ENCODE results near the gene FAM50B. TPM values are rescaled to one million over a fixed set of nuclear protein-coding genes. Genes with fewer than 3 reads are reported as not detected.

The FAM50B gene
- total and polyA plus RNA-seq, 2 experiments from 2014 or later, result 4.4 to 4.8 TPM

DNA sequence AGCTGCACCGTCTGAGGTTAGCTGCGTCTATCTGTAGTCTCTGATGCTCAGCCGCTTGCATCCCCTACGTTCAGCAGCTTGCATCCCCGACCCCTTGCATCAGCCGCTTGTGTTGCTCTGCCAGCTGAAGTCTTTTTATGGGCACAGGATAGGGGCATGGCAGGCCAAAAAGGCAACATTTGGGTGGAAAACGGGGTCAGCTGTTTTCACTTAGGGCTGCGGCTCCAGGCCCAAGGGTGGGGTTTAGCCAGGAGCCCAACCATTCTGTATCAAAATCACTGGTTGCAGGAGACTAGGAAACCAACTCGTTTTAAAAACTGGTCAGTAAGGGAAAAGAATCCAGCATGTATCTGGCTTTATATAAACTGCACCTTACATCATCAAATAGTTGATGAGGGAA is 49.9 kb downstream of the FAM50B start (continued):
- TF ChIP-seq, protein P1, sequence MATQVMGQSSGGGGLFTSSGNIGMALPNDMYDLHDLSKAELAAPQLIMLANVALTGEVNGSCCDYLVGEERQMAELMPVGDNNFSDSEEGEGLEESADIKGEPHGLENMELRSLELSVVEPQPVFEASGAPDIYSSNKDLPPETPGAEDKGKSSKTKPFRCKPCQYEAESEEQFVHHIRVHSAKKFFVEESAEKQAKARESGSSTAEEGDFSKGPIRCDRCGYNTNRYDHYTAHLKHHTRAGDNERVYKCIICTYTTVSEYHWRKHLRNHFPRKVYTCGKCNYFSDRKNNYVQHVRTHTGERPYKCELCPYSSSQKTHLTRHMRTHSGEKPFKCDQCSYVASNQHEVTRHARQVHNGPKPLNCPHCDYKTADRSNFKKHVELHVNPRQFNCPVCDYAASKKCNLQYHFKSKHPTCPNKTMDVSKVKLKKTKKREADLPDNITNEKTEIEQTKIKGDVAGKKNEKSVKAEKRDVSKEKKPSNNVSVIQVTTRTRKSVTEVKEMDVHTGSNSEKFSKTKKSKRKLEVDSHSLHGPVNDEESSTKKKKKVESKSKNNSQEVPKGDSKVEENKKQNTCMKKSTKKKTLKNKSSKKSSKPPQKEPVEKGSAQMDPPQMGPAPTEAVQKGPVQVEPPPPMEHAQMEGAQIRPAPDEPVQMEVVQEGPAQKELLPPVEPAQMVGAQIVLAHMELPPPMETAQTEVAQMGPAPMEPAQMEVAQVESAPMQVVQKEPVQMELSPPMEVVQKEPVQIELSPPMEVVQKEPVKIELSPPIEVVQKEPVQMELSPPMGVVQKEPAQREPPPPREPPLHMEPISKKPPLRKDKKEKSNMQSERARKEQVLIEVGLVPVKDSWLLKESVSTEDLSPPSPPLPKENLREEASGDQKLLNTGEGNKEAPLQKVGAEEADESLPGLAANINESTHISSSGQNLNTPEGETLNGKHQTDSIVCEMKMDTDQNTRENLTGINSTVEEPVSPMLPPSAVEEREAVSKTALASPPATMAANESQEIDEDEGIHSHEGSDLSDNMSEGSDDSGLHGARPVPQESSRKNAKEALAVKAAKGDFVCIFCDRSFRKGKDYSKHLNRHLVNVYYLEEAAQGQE (IDR thresholded peaks at IDR 0.05; ENCODE audit: unreplicated experiment), result no peak

DNA sequence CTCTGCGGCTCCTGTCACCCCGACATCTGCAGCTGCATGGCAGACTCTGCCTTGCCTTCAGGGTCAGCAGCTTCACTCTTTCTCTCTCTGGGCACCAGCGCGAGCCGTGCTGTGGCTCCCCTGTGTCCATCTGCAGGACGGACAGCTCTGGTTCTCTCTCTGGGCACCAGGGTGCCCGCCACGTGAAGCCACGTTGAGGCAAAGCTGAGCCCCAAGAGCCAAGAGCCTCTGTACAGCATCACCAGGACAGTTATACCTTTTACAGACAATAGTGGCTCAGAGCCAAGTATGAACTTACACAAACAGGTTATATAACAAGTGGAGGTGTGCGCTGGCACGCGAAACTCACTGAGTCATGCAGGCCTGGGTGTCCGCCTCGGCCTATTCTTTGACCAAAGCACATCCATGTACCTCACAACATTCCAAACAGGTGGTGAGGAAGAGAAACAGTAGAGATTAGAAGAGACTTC is 50.8 kb downstream of the FAM50B start:
- Histone ChIP-seq H3K36me3 (ENCODE audit: insufficient read depth) (no peaks in the 10 kb centered on the region), H2AFZ (peak overlapping the region; percentile 72; the same call in 1 of the 2 replicates)

More for the DNA sequence above, 50.8 kb downstream of the FAM50B start:
- no peaks in the 10 kb centered on the region for H3K79me2 ChIP-seq (replicated peaks; ENCODE audit: insufficient read depth)
- peaks cover 6% of the 10 kb centered on the region; the same call in 1 of the 2 replicates for H3K9me2 ChIP-seq (ENCODE audit: insufficient read depth)
- Mint-ChIP-seq H3K27me3 (ENCODE audit: insufficient read depth, low read depth, poor library complexity) (peaks cover 12% of the 10 kb centered on the region), H3K27ac (no peak overlapping the region), H3K9me3 (no peaks in the 10 kb centered on the region), H3K4me1 (peaks cover 26% of the 10 kb centered on the region), H3K36me3 (ENCODE audit: low read depth) (no peaks in the 10 kb centered on the region), H3K4me3 (no peak overlapping the region)
- TF ChIP-seq EZH2phosphoT487 (IDR thresholded peaks at IDR 0.05; ENCODE audit: unreplicated experiment), result no peak
- no peaks in the 10 kb centered on the region; the same call in 1 of the 2 replicates for H3F3A ChIP-seq (replicated peaks; ENCODE audit: low read depth)
- no peak overlapping the region for H3K4me3 ChIP-seq
- DNase-seq (ENCODE audit: low spot score), result no peak
- peaks cover 29% of the 10 kb centered on the region for H3K4me1 ChIP-seq (ENCODE audit: insufficient read depth)
- no peak overlapping the region for H3K4me2 ChIP-seq
- no peaks in the 10 kb centered on the region for H3K27me3 ChIP-seq (ENCODE audit: insufficient read depth)
- no peaks in the 10 kb centered on the region for H4K20me1 ChIP-seq (replicated peaks; ENCODE audit: insufficient read depth)
- H3K27ac ChIP-seq (ENCODE audit: low read depth), result no peak overlapping the region
- no peak for ATAC-seq

Other genes starting within 250 kb of the FAM50B start
- 1.7 and 1.8 TPM in 2 replicates for gene PXDC1, start 97.7 kb upstream of the FAM50B start, total RNA-seq (2014; rRNA removed; shearing (Covaris generic))
- gene PXDC1, start 97.7 kb upstream of the FAM50B start, polyA plus RNA-seq (2016; fragmentation: Nextera tagmentation; extraction: Ambion mirVana), result 0.78 and 1.2 TPM in 2 replicates
- not detected in 2 replicates for gene FAM217A, start 229.8 kb downstream of the FAM50B start, total RNA-seq (2014; rRNA removed; shearing (Covaris generic))
- gene FAM217A, start 229.8 kb downstream of the FAM50B start, polyA plus RNA-seq (2016; fragmentation: Nextera tagmentation; extraction: Ambion mirVana), result not detected in 2 replicates

Measured in GM23338 (cell line).